Measurements from ENCODE around the gene PLCB4. TPM values are rescaled to one million over a fixed set of nuclear protein-coding genes. Genes with fewer than 3 reads are reported as not detected.

Gene PLCB4
- total RNA-seq, 4 donors from 2014 or later: 30.7 to 61.8 (median 47.6) TPM

DNA sequence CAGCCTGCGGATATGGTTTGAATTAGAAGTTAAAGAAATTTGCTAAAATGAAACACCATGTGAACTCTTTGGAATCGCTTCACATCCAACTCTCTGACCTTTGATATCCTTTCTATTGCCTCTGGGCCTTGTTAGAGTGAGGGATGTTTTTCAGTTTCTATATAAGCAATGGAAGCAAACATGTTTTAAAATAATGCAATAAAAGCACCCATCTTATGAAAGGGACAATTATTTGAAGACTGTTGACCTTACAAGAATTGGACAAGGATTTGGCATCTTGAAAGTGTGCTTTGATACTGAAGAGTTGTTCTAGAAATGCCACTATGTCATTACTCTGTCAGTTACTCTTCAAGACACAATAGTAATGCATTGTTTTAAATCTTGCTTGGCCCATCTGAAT lies 221.4 kb downstream of the PLCB4 start:
- Histone ChIP-seq H3K9me3 (no peaks in the 10 kb centered on the region), H3K4me3 (no peak overlapping the region), H3K4me1 (peaks cover 0 to 16% (median 6%) of the 10 kb centered on the region in 4 donors), H3K36me3 (no peaks in the 10 kb centered on the region), H3K27me3 (no peaks in the 10 kb centered on the region), H3K27ac (replicated peaks in 1 of 4) (no peak overlapping the region)
- no peak for DNase-seq (ENCODE audit: extremely low spot score)
- TF ChIP-seq, protein P1, sequence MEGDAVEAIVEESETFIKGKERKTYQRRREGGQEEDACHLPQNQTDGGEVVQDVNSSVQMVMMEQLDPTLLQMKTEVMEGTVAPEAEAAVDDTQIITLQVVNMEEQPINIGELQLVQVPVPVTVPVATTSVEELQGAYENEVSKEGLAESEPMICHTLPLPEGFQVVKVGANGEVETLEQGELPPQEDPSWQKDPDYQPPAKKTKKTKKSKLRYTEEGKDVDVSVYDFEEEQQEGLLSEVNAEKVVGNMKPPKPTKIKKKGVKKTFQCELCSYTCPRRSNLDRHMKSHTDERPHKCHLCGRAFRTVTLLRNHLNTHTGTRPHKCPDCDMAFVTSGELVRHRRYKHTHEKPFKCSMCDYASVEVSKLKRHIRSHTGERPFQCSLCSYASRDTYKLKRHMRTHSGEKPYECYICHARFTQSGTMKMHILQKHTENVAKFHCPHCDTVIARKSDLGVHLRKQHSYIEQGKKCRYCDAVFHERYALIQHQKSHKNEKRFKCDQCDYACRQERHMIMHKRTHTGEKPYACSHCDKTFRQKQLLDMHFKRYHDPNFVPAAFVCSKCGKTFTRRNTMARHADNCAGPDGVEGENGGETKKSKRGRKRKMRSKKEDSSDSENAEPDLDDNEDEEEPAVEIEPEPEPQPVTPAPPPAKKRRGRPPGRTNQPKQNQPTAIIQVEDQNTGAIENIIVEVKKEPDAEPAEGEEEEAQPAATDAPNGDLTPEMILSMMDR (IDR thresholded peaks at IDR 0.05): no peak
- TF ChIP-seq EP300 (IDR thresholded peaks at IDR 0.05): no peak
- TF ChIP-seq POLR2A (IDR thresholded peaks at IDR 0.05; ENCODE audit: low read depth): no peak
- no peak for TF ChIP-seq POLR2AphosphoS5 (IDR thresholded peaks at IDR 0.05)
- intact Hi-C loops (cut with DNase I): no loop called here
- 90% methylated on average over 2 of the region's 2 CpGs for WGBS

DNA sequence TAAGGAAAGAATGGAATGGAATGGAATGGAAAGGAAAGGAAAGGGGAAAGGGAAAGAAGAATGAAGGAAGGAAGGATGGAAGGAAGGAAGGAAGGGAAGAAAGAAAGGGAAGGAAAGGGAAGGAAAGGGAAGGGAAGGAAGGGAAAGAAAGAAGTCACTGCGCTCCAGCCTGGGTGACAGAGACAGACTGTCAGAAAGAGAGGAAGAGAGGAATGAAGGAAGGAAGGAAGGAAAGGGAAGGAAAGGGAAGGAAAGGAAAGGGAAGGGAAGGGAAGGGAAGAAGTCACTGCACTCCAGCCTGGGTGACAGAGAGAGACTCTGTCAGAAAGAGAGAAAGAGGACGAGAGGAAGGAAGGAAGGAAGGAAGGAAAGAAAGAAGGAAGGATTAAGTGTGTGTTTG lies 224.3 kb downstream of the PLCB4 start:
- intact Hi-C loops (cut with DNase I): no loop called here
- Histone ChIP-seq H3K27ac (replicated peaks in 1 of 4) (no peak overlapping the region), H3K36me3 (no peaks in the 10 kb centered on the region), H3K4me3 (no peak overlapping the region), H3K9me3 (no peaks in the 10 kb centered on the region), H3K4me1 (peaks cover 0 to 16% (median 6%) of the 10 kb centered on the region in 4 donors), H3K27me3 (no peaks in the 10 kb centered on the region)
- TF ChIP-seq POLR2A (IDR thresholded peaks at IDR 0.05; ENCODE audit: low read depth) (no peak), EP300 (IDR thresholded peaks at IDR 0.05) (no peak), POLR2AphosphoS5 (IDR thresholded peaks at IDR 0.05) (no peak)
- TF ChIP-seq, protein P1 (IDR thresholded peaks at IDR 0.05): no peak
- 86% methylated on average over 2 of the region's 2 CpGs for WGBS
- DNase-seq (ENCODE audit: extremely low spot score): no peak

DNA sequence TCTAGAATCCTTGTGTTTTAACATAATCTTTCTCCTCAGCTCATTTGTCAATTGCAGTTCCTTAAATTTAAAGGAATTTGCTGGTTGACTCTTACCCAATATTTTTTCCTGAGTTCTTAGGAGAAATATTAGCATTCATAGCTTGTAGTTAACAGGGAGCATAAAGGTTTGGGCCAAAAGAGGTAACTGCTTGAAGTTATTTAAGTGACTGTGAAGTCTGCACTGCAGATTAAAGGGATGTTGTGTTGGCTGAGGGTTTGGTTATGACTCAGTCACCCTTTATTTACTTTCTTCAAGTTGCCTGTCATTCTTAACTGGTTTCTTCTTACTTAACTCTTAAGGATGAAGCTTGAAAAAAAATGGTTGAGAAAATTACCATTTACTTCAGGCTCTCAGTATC lies 225.2 kb downstream of the PLCB4 start:
- DNase-seq (ENCODE audit: extremely low spot score): no peak
- no peaks in the 10 kb centered on the region for H3K27me3 ChIP-seq
- intact Hi-C loops (cut with DNase I): no loop called here

DNA sequence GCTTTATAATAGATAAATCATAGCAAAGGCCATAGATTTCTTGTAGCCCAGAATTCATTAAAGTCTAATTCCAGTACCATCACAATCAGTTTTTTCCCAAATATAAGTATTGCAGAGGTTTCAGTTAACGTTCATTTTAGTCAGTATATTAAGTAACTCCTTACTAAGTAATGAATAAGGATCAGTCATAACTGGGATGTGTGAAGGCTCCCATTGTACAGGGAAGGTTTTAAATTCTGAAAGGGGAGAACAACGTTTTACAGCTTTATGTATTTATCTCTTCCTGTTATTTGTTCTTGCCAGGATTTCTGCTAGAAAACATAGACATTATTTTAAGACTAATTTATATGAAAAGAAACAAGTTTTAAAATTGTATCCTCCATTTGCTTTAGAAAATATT lies 230.0 kb downstream of the PLCB4 start:
- H3K4me3 ChIP-seq: no peak overlapping the region
- no peaks in the 10 kb centered on the region for H3K36me3 ChIP-seq
- TF ChIP-seq POLR2AphosphoS5 (IDR thresholded peaks at IDR 0.05) (no peak), POLR2A (IDR thresholded peaks at IDR 0.05; ENCODE audit: low read depth) (no peak), EP300 (IDR thresholded peaks at IDR 0.05) (no peak)
- TF ChIP-seq, protein P1 (IDR thresholded peaks at IDR 0.05): no peak
- H3K27me3 ChIP-seq: no peaks in the 10 kb centered on the region
- intact Hi-C loops (cut with DNase I): no loop called here
- no peak for DNase-seq (ENCODE audit: extremely low spot score)
- H3K27ac ChIP-seq (replicated peaks in 1 of 4): no peak overlapping the region
- no peaks in the 10 kb centered on the region for H3K9me3 ChIP-seq
- H3K4me1 ChIP-seq: peaks cover 17 to 25% (median 21%) of the 10 kb centered on the region in 4 donors
- 72% methylated on average over 2 of the region's 2 CpGs for WGBS

More for the DNA sequence above, 225.2 kb downstream of the PLCB4 start:
- Histone ChIP-seq H3K4me1 (peaks cover 0 to 16% (median 6%) of the 10 kb centered on the region in 4 donors), H3K36me3 (no peaks in the 10 kb centered on the region), H3K9me3 (no peaks in the 10 kb centered on the region), H3K27ac (replicated peaks in 1 of 4) (no peak overlapping the region), H3K4me3 (no peak overlapping the region)
- no peak for TF ChIP-seq POLR2AphosphoS5 (IDR thresholded peaks at IDR 0.05)

DNA sequence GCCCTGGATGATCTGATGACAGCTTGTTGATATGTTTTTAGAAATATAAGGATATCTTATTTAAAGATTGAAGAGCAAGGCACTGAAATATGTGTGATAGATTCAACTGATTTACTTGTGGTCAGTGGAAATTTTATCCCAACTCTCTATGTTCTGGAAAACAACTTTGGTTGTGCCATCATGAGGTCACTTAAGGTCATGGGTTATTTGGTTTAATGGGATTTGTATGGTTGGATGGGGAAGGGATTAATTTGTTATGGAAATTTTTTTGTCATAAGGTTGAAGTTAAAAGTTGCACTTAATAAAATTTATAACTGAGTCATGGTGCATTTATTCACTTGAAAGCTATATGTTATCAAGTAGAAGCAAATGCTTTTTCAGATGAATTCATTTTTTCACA lies 231.2 kb downstream of the PLCB4 start:
- TF ChIP-seq EP300 (IDR thresholded peaks at IDR 0.05) (no peak), POLR2A (IDR thresholded peaks at IDR 0.05; ENCODE audit: low read depth) (no peak), POLR2AphosphoS5 (IDR thresholded peaks at IDR 0.05) (no peak)
- TF ChIP-seq, protein P1 (IDR thresholded peaks at IDR 0.05): no peak
- DNase-seq (ENCODE audit: extremely low spot score): no peak
- peaks cover 13 to 24% (median 16%) of the 10 kb centered on the region in 4 donors for H3K4me1 ChIP-seq
- no peaks in the 10 kb centered on the region for H3K9me3 ChIP-seq
- no peak overlapping the region for H3K4me3 ChIP-seq
- no peak overlapping the region for H3K27ac ChIP-seq (replicated peaks in 1 of 4)
- no peaks in the 10 kb centered on the region for H3K27me3 ChIP-seq
- H3K36me3 ChIP-seq: no peaks in the 10 kb centered on the region
- intact Hi-C loops (cut with DNase I): no loop called here
